Stimulated activated CD8-positive, alpha-beta memory T cell treated with anti-CD3 and anti-CD28 coated beads, Interleukin-7, amount 100 ng/mL, for 4 hours (primary cell): ENCODE measurements around the gene KIF2A.

Experiments
- DNase-seq, 2 donors: peaks; one replicate each; pipeline ENCODE4 v3.0.0-alpha.2; 2020; ENCODE audit warnings: low read depth in 2 of 2

Gene KIF2A

DNA sequence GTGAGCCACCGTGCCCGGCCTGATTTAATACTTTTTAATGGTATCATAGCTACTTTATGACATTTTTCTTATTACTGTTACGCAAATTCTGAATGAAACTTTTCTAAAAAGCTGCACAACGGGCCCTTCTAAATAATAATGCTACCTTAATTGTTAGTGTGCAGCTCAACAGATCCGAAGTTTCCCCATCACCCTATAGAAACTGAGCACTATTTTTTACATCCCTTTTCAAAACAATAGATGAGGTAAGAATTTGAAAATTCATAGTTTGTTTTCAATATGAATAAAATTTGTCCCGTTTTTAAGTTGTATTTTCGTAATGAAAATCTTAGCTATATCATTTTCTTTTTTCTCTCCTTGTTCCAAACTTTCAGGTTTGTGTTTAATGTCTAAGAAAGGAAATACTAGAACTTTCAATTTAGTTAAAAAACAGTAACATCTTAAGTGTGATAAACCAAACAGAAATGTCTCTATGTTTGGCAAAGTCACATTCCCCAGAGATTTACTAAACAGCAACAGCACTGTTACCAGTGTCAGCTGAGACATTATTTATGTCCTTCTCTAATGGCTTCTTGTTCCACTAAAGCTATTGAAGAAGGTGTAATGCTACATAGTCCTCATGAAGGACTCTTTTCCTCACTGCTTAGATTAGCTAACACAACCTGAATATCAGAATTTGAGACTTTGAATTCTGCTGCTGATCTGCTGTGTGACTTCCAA is 22.9 kb downstream of the KIF2A start:
- no peak for DNase-seq

DNA sequence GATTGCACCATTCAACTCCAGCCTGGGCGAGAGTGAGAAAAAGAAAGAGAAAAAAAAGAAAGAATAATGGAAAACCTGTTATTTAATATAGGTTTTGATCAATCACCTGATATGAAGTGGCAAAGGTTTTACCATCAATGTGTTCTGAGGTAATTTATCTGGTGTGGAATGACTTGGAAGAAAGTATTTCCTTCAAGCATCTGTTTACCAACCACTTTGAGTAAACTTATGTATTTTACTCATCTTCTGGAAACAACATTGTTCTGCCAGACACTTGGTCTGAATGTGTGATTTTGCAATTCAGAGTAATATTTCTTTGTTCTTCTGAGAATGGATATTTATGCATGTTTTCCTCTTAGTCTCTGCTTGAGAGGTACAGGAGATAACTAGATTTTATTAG is 24.3 kb downstream of the KIF2A start:
- DNase-seq: no peak

DNA sequence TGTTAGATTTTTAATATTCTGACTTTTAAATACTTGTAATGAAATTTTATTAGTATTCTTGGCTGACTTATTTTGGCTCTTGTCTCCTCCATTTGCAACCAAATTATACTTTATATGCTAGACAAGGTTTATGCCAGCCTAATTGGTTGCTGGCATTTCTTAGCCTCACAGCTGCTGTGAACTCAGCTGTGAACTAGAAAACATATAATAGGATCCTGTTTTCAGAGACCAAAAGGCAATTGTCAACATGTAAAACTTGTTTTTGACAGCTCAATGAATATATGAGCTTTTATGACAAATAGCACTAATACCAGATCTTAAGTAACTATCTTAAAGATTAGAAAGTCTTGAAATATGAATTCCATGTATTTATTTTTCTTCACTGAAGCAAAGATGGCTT is 25.9 kb downstream of the KIF2A start:
- no peak for DNase-seq

GRCh38 chr5:62333250-62333794 is 27.3 kb downstream of the KIF2A start:
- no peak for DNase-seq

DNA sequence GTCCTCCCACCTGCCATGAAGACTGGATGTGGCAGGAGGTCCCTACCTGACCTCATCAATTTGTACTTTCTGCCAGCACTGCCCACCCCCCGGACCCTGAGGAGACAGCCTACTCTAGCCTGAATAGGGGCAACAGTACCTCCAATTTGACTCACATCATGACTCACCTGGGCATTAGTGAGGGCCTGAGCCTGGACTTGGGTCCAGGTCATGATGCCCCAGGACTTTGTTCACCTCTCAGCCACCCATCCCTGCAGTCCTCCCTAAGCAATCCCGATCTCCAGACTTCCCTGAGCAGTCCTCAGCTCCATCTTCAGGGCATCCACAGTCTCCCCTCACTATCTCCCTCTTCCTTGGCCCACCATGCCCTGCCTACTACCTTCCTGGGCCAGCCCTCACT is 28.1 kb downstream of the KIF2A start:
- no peak for DNase-seq

- no peak for DNase-seq
Observed at GRCh38 chr5:62340392-62340791, 34.4 kb downstream of the KIF2A start.

- DNase-seq: no peak
Observed at GRCh38 chr5:62340979-62341378, 35.0 kb downstream of the KIF2A start.

DNA sequence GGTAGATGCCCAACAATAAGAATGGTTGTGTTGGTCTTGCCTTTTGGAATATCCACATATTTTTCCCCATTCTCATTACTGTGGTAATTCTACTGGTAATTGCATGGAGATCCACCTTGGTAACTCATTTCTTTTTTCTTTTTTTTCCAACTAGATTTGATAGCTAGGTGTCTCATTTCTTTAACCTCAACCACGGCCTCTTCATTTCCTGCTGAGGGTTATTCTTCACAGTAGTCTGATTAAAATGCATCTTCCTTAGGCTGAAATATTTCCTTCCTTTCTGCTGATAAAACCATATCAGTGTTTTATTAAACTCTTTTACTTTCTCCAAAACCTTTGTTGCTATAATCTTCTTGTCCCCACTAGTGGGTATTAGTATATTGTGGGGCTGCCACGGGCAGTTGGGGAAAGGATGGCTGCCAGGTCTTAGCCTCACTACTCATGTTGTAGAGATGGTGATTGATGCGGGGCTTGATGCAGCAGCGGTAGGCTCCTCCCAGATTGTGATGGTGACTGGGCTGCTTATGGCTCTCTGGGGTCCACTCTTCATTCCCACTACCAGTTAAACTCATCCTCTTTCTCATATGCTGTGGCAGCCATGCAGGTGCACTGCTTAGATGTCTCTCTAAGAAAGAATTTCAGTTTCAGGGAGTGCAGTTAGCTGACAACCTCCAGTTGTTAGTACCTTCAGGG is 35.9 kb downstream of the KIF2A start:
- DNase-seq: no peak

- no peak for DNase-seq
Observed at GRCh38 chr5:62342476-62342837, 36.5 kb downstream of the KIF2A start.

GRCh38 chr5:62343428-62343827 is 37.4 kb downstream of the KIF2A start:
- no peak for DNase-seq

- no peak for DNase-seq
Observed at GRCh38 chr5:62346748-62347147, 40.7 kb downstream of the KIF2A start.

- DNase-seq: no peak
Observed at GRCh38 chr5:62347928-62348327, 41.9 kb downstream of the KIF2A start.

- no peak for DNase-seq
Observed at GRCh38 chr5:62348723-62349481, 42.9 kb downstream of the KIF2A start.

- no peak for DNase-seq
Observed at GRCh38 chr5:62354028-62354874, 48.2 kb downstream of the KIF2A start.

DNA sequence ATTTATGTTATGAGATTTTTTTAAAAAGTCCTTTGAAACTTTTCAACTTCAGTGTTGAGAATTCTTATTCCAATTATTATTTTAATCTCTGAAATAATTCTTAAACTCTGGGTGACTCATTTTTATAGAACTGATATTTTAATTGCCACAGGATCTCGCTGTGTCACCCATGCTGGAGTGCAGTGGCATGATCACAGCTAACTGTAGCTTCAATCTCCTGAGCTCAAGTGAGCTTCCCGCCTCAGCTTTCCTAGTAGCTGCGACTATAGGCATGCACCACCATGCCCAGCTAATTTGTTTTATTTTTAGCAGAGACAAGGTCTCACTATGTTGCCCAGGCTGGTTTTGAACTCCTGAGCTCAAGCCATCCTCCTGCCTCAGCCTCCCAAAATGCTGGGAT is 56.7 kb downstream of the KIF2A start:
- no peak for DNase-seq

- DNase-seq: no peak
Observed at GRCh38 chr5:62369039-62369438, 63.0 kb downstream of the KIF2A start.

DNA sequence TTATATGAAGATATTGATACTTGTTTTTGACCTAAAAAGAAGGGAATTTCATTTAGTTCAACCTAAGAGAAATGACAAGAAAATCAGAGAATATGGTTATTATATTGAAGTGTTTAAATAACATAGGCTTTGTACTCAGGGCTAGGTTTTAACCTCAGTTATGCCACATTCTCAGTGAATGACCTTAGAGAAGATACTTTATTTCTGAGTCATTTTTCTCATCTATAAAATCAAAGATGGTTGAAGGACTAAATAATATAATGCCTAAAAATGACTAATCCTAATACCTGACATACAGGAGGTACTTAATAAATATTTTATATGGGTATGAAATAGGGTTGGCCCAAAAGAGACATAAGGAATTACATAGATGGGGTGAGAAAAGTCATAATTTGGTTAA is 65.4 kb downstream of the KIF2A start:
- no peak for DNase-seq

GRCh38 chr5:62372600-62372999 is 66.6 kb downstream of the KIF2A start:
- DNase-seq: no peak

GRCh38 chr5:62373382-62373781 is 67.4 kb downstream of the KIF2A start:
- no peak for DNase-seq

GRCh38 chr5:62374090-62374489 is 68.1 kb downstream of the KIF2A start:
- no peak for DNase-seq

- no peak for DNase-seq
Observed at GRCh38 chr5:62375627-62376026, 69.6 kb downstream of the KIF2A start.

DNA sequence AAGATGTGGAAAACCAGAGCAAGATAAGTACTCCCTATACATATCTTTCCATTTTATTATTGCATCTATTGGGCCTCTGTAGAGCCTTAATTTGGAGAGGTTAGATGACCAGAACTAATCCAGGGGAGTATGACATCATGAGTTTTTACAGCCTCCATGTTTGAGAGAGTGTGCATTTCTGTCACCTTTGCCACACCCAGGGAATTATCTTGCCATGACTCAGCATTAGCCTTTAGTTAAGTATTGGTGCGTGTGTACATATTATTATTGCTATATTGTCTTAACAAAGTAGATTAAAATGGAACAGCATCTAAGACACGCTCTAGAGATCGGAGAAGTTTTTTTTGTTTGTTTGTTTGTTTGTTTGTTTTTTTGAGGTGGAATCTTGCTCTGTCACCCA is 70.1 kb downstream of the KIF2A start:
- no peak for DNase-seq
